ENCODE results near the gene ALOX15. TPM values are rescaled to one million over a fixed set of nuclear protein-coding genes. Genes with fewer than 3 reads are reported as not detected.

Gene ALOX15
- total RNA-seq, 2 experiments from 2014 or later: 1.8 TPM; not detected in 1

- Histone ChIP-seq H3K9me2 (ENCODE audit: insufficient read depth, low read length) (no peaks in the 10 kb centered on the region), H3K4me3 (ENCODE audit: low read depth, low read length, poor library complexity, severe bottlenecking) (no peak overlapping the region), H4K20me1 (ENCODE audit: insufficient read depth, low read length) (no peaks in the 10 kb centered on the region), H3K4me2 (ENCODE audit: low read length) (no peak overlapping the region), H3K79me2 (ENCODE audit: insufficient read depth, low read depth, low read length) (no peaks in the 10 kb centered on the region), H3K36me3 (ENCODE audit: insufficient read depth, low read length) (no peaks in the 10 kb centered on the region), H3K9me3 (ENCODE audit: low read length) (no peaks in the 10 kb centered on the region), H3K27ac (ENCODE audit: low read depth, low read length, poor library complexity, severe bottlenecking) (no peak overlapping the region), H3K4me1 (ENCODE audit: insufficient read depth, low read length, poor library complexity, severe bottlenecking) (no peaks in the 10 kb centered on the region), H2AFZ (ENCODE audit: low read length) (no peak overlapping the region)
- TF ChIP-seq CTCF (conservative IDR thresholded peaks at IDR 0.05; ENCODE audit: low read length) (no peak), EZH2phosphoT487 (IDR thresholded peaks at IDR 0.05; ENCODE audit: borderline replicate concordance, low read depth, low read length) (no peak)
- CTCF ChIA-PET (ENCODE audit: unreplicated experiment): interaction anchor here (0.6 kb wide), 1 partner anchor 228 kb away, joined by 3 read pairs; no protein-coding TSS in a partner anchor
- POLR2A ChIA-PET: interaction anchor here (0.6 kb wide), 2 partner anchors 11 to 1907 kb away, joined by 5 to 6 read pairs; no protein-coding TSS in a partner anchor
- no TSS peak for BruUV-seq (replicated peaks)
- intact Hi-C loops (cut with micrococcal nuclease; ENCODE audit: unreplicated experiment): no loop called here
- no peak for DNase-seq (ENCODE audit: low spot score)
Observed at GRCh38 chr17:4648741-4649140, 7.3 kb upstream of the ALOX15 start.

- no peaks in the 10 kb centered on the region for H3K79me2 ChIP-seq (ENCODE audit: insufficient read depth, low read depth, low read length)
- intact Hi-C loops (cut with micrococcal nuclease; ENCODE audit: unreplicated experiment): no loop called here
- H3K9me3 ChIP-seq (ENCODE audit: low read length): no peaks in the 10 kb centered on the region
- no peak overlapping the region for H3K4me3 ChIP-seq (ENCODE audit: low read depth, low read length, poor library complexity, severe bottlenecking)
- DNase-seq (ENCODE audit: low spot score): no peak
- H3K4me1 ChIP-seq (ENCODE audit: insufficient read depth, low read length, poor library complexity, severe bottlenecking): no peaks in the 10 kb centered on the region
- peak overlapping the region; percentile 52; the same call in 1 of the 2 replicates for H2AFZ ChIP-seq (ENCODE audit: low read length)
- no TSS peak for BruUV-seq (replicated peaks)
- no peaks in the 10 kb centered on the region for H3K9me2 ChIP-seq (ENCODE audit: insufficient read depth, low read length)
- no peaks in the 10 kb centered on the region for H4K20me1 ChIP-seq (ENCODE audit: insufficient read depth, low read length)
- ChIA-PET POLR2A (interaction anchor here (0.6 to 0.7 kb wide), 2 partner anchors 23 to 169 kb away, joined by 3 to 5 read pairs; no protein-coding TSS in a partner anchor), CTCF (ENCODE audit: unreplicated experiment) (no interaction called here)
- TF ChIP-seq CTCF (conservative IDR thresholded peaks at IDR 0.05; ENCODE audit: low read length): no peak
- TF ChIP-seq EZH2phosphoT487 (IDR thresholded peaks at IDR 0.05; ENCODE audit: borderline replicate concordance, low read depth, low read length): no peak
- no peak overlapping the region for H3K27ac ChIP-seq (ENCODE audit: low read depth, low read length, poor library complexity, severe bottlenecking)
- H3K4me2 ChIP-seq (ENCODE audit: low read length): no peak overlapping the region
- H3K36me3 ChIP-seq (ENCODE audit: insufficient read depth, low read length): no peaks in the 10 kb centered on the region
Observed at GRCh38 chr17:4645642-4646041, 4.2 kb upstream of the ALOX15 start.

GRCh38 chr17:4643676-4644075 is 2.2 kb upstream of the ALOX15 start:
- POLR2A ChIA-PET: no interaction called here
- no peaks in the 10 kb centered on the region for H3K9me3 ChIP-seq (ENCODE audit: low read length)
- no peaks in the 10 kb centered on the region for H3K4me1 ChIP-seq (ENCODE audit: insufficient read depth, low read length, poor library complexity, severe bottlenecking)
- BruUV-seq (replicated peaks): no TSS peak
- intact Hi-C loops (cut with micrococcal nuclease; ENCODE audit: unreplicated experiment): no loop called here
- no peak overlapping the region for H3K4me2 ChIP-seq (ENCODE audit: low read length)
- no peak overlapping the region for H2AFZ ChIP-seq (ENCODE audit: low read length)
- H3K4me3 ChIP-seq (ENCODE audit: low read depth, low read length, poor library complexity, severe bottlenecking): no peak overlapping the region
- no peaks in the 10 kb centered on the region for H3K36me3 ChIP-seq (ENCODE audit: insufficient read depth, low read length)
- H3K9me2 ChIP-seq (ENCODE audit: insufficient read depth, low read length): no peaks in the 10 kb centered on the region
- CTCF ChIA-PET (ENCODE audit: unreplicated experiment): no interaction called here
- H4K20me1 ChIP-seq (ENCODE audit: insufficient read depth, low read length): no peaks in the 10 kb centered on the region
- H3K27ac ChIP-seq (ENCODE audit: low read depth, low read length, poor library complexity, severe bottlenecking): no peak overlapping the region
- no peaks in the 10 kb centered on the region for H3K79me2 ChIP-seq (ENCODE audit: insufficient read depth, low read depth, low read length)
- DNase-seq (ENCODE audit: low spot score): no peak
- TF ChIP-seq CTCF (conservative IDR thresholded peaks at IDR 0.05; ENCODE audit: low read length) (no peak), EZH2phosphoT487 (IDR thresholded peaks at IDR 0.05; ENCODE audit: borderline replicate concordance, low read depth, low read length) (no peak)

Data from OCI-LY7 (cell line).